ENCODE data around the gene MSMB. TPM values are rescaled to one million over a fixed set of nuclear protein-coding genes. Genes with fewer than 3 reads are reported as not detected.

Gene MSMB
- total and polyA plus RNA-seq, 8 donors = 17.1 TPM; not detected in 7

- TF ChIP-seq, protein P1, sequence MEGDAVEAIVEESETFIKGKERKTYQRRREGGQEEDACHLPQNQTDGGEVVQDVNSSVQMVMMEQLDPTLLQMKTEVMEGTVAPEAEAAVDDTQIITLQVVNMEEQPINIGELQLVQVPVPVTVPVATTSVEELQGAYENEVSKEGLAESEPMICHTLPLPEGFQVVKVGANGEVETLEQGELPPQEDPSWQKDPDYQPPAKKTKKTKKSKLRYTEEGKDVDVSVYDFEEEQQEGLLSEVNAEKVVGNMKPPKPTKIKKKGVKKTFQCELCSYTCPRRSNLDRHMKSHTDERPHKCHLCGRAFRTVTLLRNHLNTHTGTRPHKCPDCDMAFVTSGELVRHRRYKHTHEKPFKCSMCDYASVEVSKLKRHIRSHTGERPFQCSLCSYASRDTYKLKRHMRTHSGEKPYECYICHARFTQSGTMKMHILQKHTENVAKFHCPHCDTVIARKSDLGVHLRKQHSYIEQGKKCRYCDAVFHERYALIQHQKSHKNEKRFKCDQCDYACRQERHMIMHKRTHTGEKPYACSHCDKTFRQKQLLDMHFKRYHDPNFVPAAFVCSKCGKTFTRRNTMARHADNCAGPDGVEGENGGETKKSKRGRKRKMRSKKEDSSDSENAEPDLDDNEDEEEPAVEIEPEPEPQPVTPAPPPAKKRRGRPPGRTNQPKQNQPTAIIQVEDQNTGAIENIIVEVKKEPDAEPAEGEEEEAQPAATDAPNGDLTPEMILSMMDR (IDR thresholded peaks at IDR 0.05) = no peak
- no peak overlapping the region for H3K27ac ChIP-seq
- DNase-seq (no peak), ATAC-seq (no peak)
- H3K27me3 ChIP-seq = no peaks in the 10 kb centered on the region
- no peaks in the 10 kb centered on the region for H3K9me3 ChIP-seq
- no peak overlapping the region for H3K4me3 ChIP-seq
- H3K36me3 ChIP-seq = no peaks in the 10 kb centered on the region
- intact Hi-C loops (cut with DNase I) = no loop called here
- H3K4me1 ChIP-seq = no peaks in the 10 kb centered on the region
Measured at GRCh38 chr10:46037107-46037825, 8.8 kb downstream of the MSMB start.

DNA sequence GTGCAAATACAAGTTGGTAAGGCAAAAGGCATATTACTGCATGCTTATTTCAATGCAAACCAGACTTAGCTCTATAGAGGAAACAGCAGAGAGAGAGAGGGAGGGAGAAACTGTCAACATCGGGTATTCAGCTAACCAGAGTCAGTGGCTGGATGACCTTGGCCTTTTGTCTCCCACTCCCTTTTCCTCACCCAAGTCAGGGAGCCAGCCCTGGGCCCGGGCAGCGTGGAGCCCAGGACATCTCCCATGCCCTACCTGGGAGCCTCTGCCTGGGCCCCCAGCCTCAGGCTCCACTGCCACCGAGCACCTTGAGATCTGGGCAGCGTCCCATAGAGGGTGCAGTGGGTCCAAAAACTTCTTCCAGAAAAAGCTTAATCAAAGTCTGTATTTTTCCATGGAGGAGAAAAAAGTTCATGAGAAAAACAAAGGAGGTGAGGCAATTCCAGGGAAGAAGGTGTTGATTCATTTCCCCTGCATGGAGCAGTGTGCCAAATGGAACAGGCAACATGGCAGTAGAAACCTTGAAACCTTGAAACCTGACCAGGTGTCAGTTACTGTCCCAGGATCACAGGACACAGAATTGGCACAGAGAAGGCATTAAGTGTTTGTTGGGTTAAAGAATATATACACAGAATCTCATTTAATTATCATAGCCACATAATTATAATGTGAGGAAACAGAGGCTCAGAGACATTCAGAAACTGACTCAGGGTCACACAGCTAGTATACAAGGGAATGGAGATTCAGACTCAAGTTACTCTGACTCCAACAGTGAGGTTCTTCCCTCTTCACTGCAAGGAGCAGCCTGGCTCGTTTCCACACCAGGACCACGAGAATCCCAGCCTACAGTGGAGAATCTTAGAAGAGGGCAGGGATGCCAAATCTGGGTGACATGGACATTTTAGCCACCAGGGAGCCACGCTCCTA is 9.9 kb downstream of the MSMB start:
- Histone ChIP-seq H3K4me3 (no peak overlapping the region), H3K27ac (no peak overlapping the region), H3K27me3 (no peaks in the 10 kb centered on the region), H3K36me3 (no peaks in the 10 kb centered on the region), H3K9me3 (no peaks in the 10 kb centered on the region), H3K4me1 (peaks cover 0 to 2% of the 10 kb centered on the region in 2 donors)
- TF ChIP-seq, protein P1 (IDR thresholded peaks at IDR 0.05) = no peak
- DNase-seq = no peak
- no peak for ATAC-seq
- intact Hi-C loops (cut with DNase I) = no loop called here

DNA sequence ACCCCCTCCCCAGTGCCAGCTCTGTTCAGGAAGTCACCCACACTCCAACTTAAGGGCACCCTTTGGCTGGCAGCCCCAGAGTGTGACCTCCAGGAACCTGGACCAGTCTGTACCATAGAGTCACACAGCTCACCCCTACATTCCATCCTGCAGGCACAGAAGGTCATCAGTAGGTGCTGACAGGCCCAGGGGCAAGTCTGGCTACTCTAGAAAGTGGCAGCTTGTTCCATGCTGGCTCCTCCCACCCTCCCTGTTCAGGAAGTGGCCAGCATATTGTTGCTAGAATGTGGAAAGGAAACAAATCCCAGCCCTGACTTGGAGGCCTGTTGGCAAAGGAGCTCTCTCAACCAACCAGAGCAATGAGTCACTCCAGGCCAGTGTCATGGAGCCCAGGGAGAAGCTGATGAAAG is 12.5 kb downstream of the MSMB start:
- H3K27me3 ChIP-seq = no peaks in the 10 kb centered on the region
- H3K36me3 ChIP-seq = no peaks in the 10 kb centered on the region
- H3K9me3 ChIP-seq = no peaks in the 10 kb centered on the region
- intact Hi-C loops (cut with DNase I) = no loop called here
- DNase-seq (no peak), ATAC-seq (no peak)
- peaks cover 10 to 21% of the 10 kb centered on the region in 2 donors for H3K4me1 ChIP-seq
- TF ChIP-seq, protein P1 (IDR thresholded peaks at IDR 0.05) = no peak
- H3K27ac ChIP-seq = no peak overlapping the region
- H3K4me3 ChIP-seq = no peak overlapping the region

DNA sequence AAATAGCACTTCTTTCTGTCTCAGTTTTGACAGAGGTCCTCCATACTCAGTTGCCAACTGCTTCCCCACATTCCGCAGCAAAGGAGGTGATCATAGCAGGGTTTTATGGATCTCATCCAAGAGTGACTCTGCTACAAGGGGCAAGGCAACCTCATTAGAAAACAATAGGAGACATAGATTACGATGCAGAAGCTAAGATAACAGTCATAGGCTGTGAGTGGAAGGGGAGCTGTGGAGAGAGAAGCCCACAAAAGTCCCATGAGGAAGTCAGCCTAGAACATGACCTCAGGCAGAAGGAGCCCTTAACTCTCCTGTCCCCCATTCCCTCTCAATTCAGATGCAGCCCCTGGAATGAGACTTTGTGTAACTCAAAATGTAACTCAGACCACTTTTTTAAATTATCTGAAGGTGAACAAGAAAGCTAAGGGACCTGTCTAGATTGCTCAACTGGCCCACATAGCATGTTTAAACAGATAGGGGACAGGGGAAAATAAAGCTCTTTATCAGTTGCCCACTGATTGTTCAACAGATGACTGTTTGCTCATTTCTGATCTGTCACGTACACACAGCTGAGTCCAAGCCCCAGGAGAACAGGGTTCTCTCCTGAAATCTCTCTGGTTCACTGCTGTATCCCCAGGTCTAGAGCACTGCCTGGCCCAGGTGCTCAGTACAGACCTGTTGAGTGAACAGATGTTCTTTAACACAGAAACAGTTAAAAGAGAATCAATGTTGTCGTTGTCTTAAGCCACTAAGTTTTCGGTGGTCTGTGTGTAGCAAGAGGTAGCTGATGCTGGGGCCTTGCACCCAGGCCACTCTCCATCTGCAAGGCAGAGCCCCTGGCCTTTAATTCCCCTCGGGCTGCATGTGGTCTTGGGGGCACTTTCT is 14.2 kb downstream of the MSMB start:
- Histone ChIP-seq H3K27me3 (no peaks in the 10 kb centered on the region), H3K27ac (no peak overlapping the region), H3K4me1 (peaks cover 19 to 38% of the 10 kb centered on the region in 2 donors), H3K9me3 (no peaks in the 10 kb centered on the region), H3K36me3 (no peaks in the 10 kb centered on the region), H3K4me3 (no peak overlapping the region)
- intact Hi-C loops (cut with DNase I) = no loop called here
- TF ChIP-seq, protein P1 (IDR thresholded peaks at IDR 0.05) = no peak
- DNase-seq (no peak), ATAC-seq (no peak)

All from left lung (tissue), 10 donors.